Calu3 (cell line): ENCODE measurements around the gene GPR82. TPM values are rescaled to one million over a fixed set of nuclear protein-coding genes. Genes with fewer than 3 reads are reported as not detected.
A peak's percentile ranks its signal among the peaks of the same experiment; 100 is the strongest.

Source experiments
- BruUV-seq: library from RNA; stranded (reverse); fragments of 400-500 nt; replicated peaks from 2 replicates; lab custom pipeline; 2021; lab: Mats Ljungman, UMichigan
- CTCF ChIA-PET: fragments of 300-600 bp; sonication (Branson Sonifier 250); formaldehyde crosslinking; loops from one replicate; lab custom pipeline; 2022; ENCODE audit warnings: antibody characterized with exemption; lab: Charles Lee
- DNase-seq: peaks from one replicate; pipeline ENCODE4 v3.0.0; 2022
- H3K27ac Mint-ChIP-seq: one replicate; pipeline ENCODE4 v1.8.0; 2022; ENCODE audit warnings: mixed read lengths; ENCODE audit not compliant: unreplicated experiment
- H3K27me3 Mint-ChIP-seq: one replicate; pipeline ENCODE4 v1.8.0; 2022; ENCODE audit warnings: mixed read lengths; ENCODE audit not compliant: unreplicated experiment
- H3K36me3 Mint-ChIP-seq: one replicate; pipeline ENCODE4 v1.8.0; 2022; ENCODE audit warnings: mild to moderate bottlenecking, moderate library complexity, mixed read lengths; ENCODE audit not compliant: insufficient read depth, unreplicated experiment
- H3K4me1 Mint-ChIP-seq: one replicate; pipeline ENCODE4 v1.8.0; 2022; ENCODE audit warnings: mild to moderate bottlenecking, low read depth, mixed read lengths; ENCODE audit not compliant: unreplicated experiment
- H3K4me3 Mint-ChIP-seq: one replicate; pipeline ENCODE4 v1.8.0; 2022; ENCODE audit warnings: mild to moderate bottlenecking, low read depth, moderate library complexity, mixed read lengths; ENCODE audit not compliant: unreplicated experiment
- H3K9me3 Mint-ChIP-seq: one replicate; pipeline ENCODE4 v1.8.0; 2022; ENCODE audit warnings: low read depth, mixed read lengths; ENCODE audit not compliant: unreplicated experiment
- CTCF ChIP-seq: fragments of 200-600 bp; IDR thresholded peaks from one replicate; pipeline ENCODE4 v1.8.0; 2022; ENCODE audit warnings: antibody characterized with exemption; ENCODE audit not compliant: unreplicated experiment
- intact Hi-C: fragments of 100-400 bp; cut with micrococcal nuclease; formaldehyde crosslinking; loops from one replicate; pipeline ENCODE4 v1.10.0; 2022; ENCODE audit not compliant: unreplicated experiment
- total RNA-seq: library from RNA; stranded (reverse); gene quantifications from 2 replicates; pipeline ENCODE4 v1.2.3, GENCODE V29; 2022

The GPR82 gene
- total RNA-seq, 1 experiment from 2014 or later = not detected

GRCh38 chrX:41750716-41751115 is 26.7 kb downstream of the GPR82 start:
- no peak for TF ChIP-seq CTCF
- CTCF ChIA-PET = no interaction called here
- intact Hi-C loops = no loop called here
- H3K27me3 Mint-ChIP-seq = no peaks in the 10 kb centered on the region
- no peaks in the 10 kb centered on the region for H3K9me3 Mint-ChIP-seq
- peaks cover 5% of the 10 kb centered on the region for H3K36me3 Mint-ChIP-seq
- BruUV-seq = no TSS peak
- no peak overlapping the region for H3K27ac Mint-ChIP-seq
- H3K4me3 Mint-ChIP-seq = no peak overlapping the region
- H3K4me1 Mint-ChIP-seq = no peaks in the 10 kb centered on the region
- no peak for DNase-seq

GRCh38 chrX:41758401-41758800 is 34.4 kb downstream of the GPR82 start:
- Mint-ChIP-seq H3K36me3 (no peaks in the 10 kb centered on the region), H3K27ac (no peak overlapping the region), H3K4me3 (no peak overlapping the region), H3K27me3 (no peaks in the 10 kb centered on the region), H3K4me1 (peaks cover 23% of the 10 kb centered on the region), H3K9me3 (no peaks in the 10 kb centered on the region)
- intact Hi-C loops = loop anchor here (2.0 kb wide), 1 partner anchor 200 kb away; no protein-coding TSS in a partner anchor
- no peak for DNase-seq
- no peak for TF ChIP-seq CTCF
- CTCF ChIA-PET = interaction anchor here (0.7 kb wide), 2 partner anchors 439 to 920 kb away, joined by 3 to 6 read pairs; no protein-coding TSS in a partner anchor
- BruUV-seq = no TSS peak

GRCh38 chrX:41759817-41760216 is 35.8 kb downstream of the GPR82 start:
- Mint-ChIP-seq H3K9me3 (no peaks in the 10 kb centered on the region), H3K4me1 (peaks cover 38% of the 10 kb centered on the region), H3K36me3 (no peaks in the 10 kb centered on the region), H3K27me3 (no peaks in the 10 kb centered on the region), H3K4me3 (no peak overlapping the region), H3K27ac (no peak overlapping the region)
- intact Hi-C loops = loop anchor here (2.0 kb wide), 1 partner anchor 201 kb away; no protein-coding TSS in a partner anchor
- BruUV-seq = no TSS peak
- CTCF ChIA-PET = interaction anchor here (0.5 to 1.2 kb wide), 5 partner anchors 19 to 423 kb away, joined by 3 to 6 read pairs (median 3); no protein-coding TSS in a partner anchor
- DNase-seq = no peak
- peak; percentile 14 for TF ChIP-seq CTCF

GRCh38 chrX:41761169-41761568 is 37.2 kb downstream of the GPR82 start:
- Mint-ChIP-seq H3K4me3 (no peak overlapping the region), H3K27ac (peak overlapping the region; percentile 6), H3K36me3 (no peaks in the 10 kb centered on the region), H3K4me1 (peaks cover 39% of the 10 kb centered on the region), H3K9me3 (no peaks in the 10 kb centered on the region), H3K27me3 (no peaks in the 10 kb centered on the region)
- BruUV-seq = no TSS peak
- DNase-seq = no peak
- intact Hi-C loops = no loop called here
- CTCF ChIA-PET = no interaction called here
- no peak for TF ChIP-seq CTCF
